GM15510 (cell line): Measurements from ENCODE around the gene ARL14EP.

Source experiments
- POLR2A ChIP-seq: IDR thresholded peaks from 3 replicates; pipeline ENCODE4 v1.6.1; 2011; ENCODE audit warnings: borderline replicate concordance; ENCODE audit not compliant: insufficient read length; ENCODE audit errors: extremely low read depth

ARL14EP gene

GRCh38 chr11:30349885-30350284 lies 27.0 kb downstream of the ARL14EP start:
- TF ChIP-seq POLR2A: no peak

- TF ChIP-seq POLR2A: no peak
Measured at GRCh38 chr11:30350384-30350783, 27.5 kb downstream of the ARL14EP start.

GRCh38 chr11:30351061-30351460 lies 28.2 kb downstream of the ARL14EP start:
- TF ChIP-seq POLR2A: no peak

- TF ChIP-seq POLR2A: no peak
Measured at GRCh38 chr11:30356391-30356790, 33.5 kb downstream of the ARL14EP start.

GRCh38 chr11:30357872-30358271 lies 35.0 kb downstream of the ARL14EP start:
- TF ChIP-seq POLR2A: no peak

GRCh38 chr11:30358536-30358935 lies 35.6 kb downstream of the ARL14EP start:
- TF ChIP-seq POLR2A: no peak

GRCh38 chr11:30360741-30361140 lies 37.8 kb downstream of the ARL14EP start:
- TF ChIP-seq POLR2A: no peak

- TF ChIP-seq POLR2A: no peak
Measured at GRCh38 chr11:30364139-30364836, 41.4 kb downstream of the ARL14EP start.

GRCh38 chr11:30364837-30365482 lies 42.1 kb downstream of the ARL14EP start:
- TF ChIP-seq POLR2A: no peak

GRCh38 chr11:30365793-30366517 lies 43.1 kb downstream of the ARL14EP start:
- TF ChIP-seq POLR2A: no peak

- no peak for TF ChIP-seq POLR2A
Measured at GRCh38 chr11:30368394-30368793, 45.5 kb downstream of the ARL14EP start.

- no peak for TF ChIP-seq POLR2A
Measured at GRCh38 chr11:30370164-30370563, 47.3 kb downstream of the ARL14EP start.

- no peak for TF ChIP-seq POLR2A
Measured at GRCh38 chr11:30377347-30377746, 54.4 kb downstream of the ARL14EP start.

- no peak for TF ChIP-seq POLR2A
Measured at GRCh38 chr11:30380846-30381245, 57.9 kb downstream of the ARL14EP start.

- no peak for TF ChIP-seq POLR2A
Measured at GRCh38 chr11:30381879-30382278, 59.0 kb downstream of the ARL14EP start.
